GM11168 (cell line): ENCODE results near the gene FBXL3.
"Not testable (repeated sequence)": the region's sequence is repeated elsewhere in the genome, so short reads cannot be mapped to it uniquely, and the experiment has no call there.

Source experiments
- in situ Hi-C: fragments of 300-500 bp; cut with MboI; formaldehyde crosslinking; loops from one replicate; pipeline ENCODE4 v1.12.0; 2022; ENCODE audit warnings: low sequenced_read_pairs; ENCODE audit not compliant: unreplicated experiment

The FBXL3 gene

DNA sequence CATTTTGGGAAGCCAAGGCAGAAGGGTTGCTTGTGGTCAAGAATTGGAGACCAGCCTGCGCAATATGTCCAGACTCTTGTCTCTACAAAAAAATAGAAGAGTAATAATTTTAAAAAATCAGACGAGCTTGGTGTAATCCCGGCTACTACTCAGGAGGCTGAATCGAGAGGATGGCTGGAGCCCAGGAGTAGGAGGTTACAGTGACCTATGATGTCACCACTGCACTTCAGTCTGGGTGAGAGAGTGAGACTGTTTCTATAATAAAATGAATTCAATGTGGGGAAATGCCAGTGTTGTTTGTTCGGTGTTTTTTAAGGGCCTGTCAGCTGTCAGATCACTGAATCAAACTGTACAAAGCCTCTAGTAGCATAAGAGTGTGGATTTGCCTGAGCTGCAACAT, 1.2 kb upstream of the FBXL3 start:
- in situ Hi-C loops, result no loop called here

DNA sequence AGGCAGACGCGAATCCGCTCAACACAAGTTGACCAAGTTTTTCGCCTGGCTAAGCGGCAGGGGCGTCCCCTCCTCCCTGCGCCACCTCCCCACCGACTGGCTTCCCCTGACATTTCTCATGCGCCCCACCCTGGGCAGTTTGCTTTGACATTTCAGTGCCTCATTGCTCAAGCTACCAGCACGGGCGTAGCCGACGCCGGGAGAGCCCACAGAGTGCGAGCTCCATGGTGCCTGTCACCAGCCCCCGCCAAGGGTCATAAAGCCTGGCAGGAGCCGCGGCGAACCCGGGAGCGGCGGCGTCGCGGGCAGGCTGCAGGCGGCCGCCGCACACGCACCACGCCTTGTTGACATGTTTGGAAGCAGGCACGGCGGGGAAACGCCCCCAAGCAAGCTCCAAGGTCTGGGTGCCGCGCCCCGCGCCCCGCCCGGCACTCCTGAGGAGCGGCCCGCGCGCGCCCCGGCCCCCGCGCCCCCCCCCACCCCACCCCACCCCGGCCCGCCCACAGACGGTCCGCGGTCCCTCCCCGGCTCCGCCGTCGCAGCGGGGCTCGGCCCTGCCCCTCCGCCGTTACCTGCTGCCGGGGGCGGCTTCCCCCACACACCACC, 601 bp downstream of the FBXL3 start:
- in situ Hi-C loops, result no loop called here

DNA sequence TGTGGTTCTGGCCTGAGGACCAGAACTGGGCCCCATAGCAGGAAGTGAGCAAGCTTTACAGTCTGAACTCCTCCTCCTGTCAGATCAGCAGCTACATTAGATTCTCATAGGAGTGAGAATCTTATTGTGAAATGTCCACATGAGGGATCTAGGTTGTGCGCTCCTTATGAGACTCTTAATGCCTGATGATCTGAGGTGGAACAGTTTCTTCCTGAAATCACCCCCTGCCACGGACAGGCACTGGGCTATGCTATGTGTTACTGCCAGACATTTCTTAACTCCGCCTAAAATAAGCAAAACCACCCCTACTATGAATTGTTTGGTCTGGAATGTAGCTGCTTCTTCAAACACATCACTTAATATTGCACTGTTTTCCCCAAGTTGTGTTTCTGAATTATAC, 4.6 kb downstream of the FBXL3 start:
- in situ Hi-C loops, result no loop called here

DNA sequence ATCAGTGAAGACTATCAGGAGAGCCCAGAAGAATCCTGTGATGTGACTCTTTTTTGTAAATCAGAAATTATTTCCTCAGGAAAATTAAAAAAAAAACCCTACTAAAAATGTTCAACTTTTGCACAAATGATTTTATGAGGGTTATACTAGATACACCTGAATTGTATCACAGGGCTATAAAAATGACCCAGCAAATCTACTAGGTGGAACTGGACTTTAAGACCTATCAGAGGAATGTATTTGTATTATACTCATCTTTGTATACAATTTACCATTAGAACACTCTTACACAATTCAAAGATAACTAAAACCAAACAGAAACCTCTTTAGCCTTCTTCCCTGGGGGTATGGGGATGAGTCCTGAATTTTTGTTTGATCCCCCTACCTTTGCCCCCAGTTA, 7.2 kb downstream of the FBXL3 start:
- in situ Hi-C loops, result no loop called here

DNA sequence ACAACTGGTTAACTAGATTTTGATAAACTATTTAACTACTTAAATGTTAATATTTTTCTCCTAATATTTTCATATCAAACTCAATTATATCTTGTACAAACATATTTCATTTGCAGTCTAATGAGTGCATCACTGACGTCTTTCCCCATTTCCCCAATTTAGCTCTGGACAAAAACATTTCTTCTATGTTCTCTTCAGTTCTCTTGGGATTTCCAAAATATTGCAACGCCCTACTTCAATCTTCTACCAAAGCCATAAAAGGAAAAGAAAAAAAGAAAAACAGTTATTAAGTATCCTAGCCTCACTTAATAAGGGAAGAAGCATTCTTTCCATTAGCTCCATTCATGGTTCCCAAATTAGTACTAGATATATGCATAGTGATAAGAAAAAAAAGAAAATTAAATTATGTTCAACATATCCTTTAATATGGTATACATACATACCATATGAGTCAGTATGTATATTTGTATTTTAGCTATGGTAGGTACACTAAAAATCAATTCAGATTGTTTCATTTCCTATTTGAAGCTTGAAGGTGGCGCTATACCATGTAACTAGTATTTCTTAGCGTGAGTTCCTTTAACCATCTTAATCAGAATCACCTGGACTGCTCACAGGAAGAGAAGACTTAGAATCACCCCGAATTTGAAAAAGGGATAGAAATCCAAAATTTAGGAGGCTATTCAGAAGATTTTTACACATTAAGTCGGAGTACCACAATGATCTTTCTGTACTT, 9.9 kb downstream of the FBXL3 start:
- in situ Hi-C loops, result no loop called here

DNA sequence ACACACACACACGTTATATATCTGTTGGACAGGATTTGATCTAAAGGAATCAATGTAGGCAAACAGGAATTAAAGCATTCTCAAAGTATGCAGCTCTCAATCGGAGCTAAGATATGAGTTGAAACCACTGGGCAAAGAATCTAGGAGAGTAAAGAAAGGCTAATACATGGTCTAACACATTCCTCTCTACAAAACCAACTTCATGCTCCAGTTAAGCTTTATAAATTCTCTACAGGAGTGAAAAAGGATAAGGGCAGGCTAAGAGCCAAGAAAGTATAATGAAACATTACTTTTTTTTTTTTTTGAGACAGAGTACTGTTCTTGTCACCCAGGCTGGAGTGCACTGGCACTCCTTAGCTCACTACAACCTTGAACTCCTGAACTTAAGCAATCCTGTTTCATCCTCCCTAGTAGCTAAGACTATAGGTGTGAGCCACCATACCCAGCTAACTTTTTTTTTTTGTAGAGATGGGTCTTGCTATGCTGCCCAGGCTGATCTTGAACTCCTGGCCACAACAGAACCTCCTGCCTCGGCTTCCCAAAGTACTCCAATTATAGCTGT, 10.6 kb downstream of the FBXL3 start:
- in situ Hi-C loops, result no loop called here

DNA sequence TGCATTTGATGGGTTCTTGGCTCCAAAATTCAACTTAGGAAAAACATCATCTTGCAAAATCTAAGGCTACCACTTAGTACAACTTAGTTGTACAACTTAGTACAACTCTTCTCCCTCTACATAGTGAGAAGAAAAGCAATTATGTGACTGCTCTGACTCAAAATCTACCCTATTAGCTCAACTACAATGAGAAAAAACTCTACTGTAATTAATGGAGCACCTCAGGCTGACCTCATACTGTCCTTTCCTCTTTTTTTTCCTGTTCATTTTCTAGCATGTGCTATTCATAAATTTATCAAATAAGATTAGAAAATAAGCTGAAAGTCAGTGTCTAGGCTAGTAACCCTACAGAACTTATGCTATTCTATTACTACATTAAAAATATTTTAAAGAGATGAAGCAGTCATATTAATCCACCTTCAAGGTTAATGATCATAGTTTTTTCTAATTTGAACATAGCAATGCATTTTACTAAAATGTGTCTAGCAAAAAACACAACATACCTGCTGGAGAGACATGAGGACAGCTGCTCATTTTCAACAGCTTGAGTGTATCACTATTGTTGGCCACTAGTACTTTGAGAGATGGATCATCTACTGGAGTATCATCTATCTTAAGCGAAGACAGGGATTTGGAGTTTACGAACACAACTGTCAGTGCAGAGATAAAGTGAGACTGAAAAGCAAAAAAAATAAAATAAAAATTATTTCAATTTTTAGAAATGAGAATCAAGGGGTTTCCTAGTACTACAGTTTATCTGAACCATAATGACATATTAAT, 11.9 kb downstream of the FBXL3 start:
- in situ Hi-C loops, result no loop called here

DNA sequence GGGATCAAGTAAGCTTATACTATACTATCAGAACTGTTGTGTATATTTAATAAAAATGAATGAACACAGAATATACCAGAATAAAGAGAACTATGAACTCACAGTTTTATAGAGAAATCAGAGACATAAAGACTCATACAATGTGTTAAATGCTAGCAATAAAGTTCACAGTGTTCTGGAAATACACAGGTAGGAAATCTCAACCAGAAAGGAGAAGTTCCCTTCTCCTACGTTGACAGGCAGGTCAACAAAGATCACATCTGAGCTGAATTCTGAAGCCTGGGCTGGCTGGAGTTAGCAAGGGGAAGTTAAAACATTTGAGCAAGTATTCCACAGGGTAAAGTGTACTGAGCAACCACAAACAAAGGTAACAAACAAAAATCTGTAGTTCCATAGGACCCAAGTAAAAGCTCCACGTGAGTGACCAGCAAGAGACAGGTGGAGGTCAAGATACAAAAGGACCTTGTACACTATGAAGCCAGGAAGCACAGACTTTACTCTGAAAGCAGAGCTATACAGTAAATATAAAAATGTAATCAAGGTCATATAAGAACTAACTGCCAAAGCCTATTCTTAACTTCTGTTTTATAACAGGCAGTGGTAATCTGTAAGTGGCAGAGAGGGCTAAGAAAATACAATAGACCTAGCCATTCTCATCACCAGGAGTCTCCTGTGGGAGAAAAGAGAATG, 13.0 kb downstream of the FBXL3 start:
- in situ Hi-C loops, result no loop called here

DNA sequence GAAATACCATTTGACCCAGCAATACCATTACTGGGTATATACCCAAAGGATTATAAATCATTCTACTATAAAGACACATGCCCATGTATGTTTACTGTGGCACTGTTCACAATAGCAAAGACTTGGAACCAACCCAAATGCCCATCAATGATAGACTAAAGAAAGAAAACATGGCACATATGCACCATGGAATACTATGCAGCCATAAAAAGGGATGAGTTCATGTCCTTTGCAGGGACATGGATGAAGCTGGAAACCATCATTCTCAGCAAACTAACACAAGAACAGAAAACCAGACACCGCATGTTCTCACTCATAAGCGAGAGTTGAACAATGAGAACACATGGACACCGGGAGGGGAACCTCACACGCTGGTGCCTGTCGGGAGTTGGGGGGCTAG, 17.2 kb downstream of the FBXL3 start:
- in situ Hi-C loops, result not testable (repeated sequence)

DNA sequence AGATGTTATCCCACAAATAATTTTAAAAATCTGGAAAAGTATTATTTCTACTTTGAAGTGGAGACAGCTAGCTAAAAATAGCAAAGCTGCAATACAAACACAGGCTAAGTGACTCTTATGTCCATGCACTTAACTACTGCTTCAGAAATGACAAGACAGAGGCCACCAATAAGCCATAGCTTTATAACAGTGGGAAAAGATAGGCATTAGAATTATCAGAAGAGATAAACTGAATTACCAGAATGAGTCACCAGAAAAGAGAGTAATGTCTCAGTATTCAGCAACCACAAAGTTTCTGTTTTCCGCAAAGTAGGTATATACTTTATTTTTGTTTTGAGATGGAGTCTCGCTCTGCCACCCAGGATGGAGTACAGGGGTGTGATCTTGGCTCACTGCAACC, 17.9 kb downstream of the FBXL3 start:
- in situ Hi-C loops, result no loop called here

DNA sequence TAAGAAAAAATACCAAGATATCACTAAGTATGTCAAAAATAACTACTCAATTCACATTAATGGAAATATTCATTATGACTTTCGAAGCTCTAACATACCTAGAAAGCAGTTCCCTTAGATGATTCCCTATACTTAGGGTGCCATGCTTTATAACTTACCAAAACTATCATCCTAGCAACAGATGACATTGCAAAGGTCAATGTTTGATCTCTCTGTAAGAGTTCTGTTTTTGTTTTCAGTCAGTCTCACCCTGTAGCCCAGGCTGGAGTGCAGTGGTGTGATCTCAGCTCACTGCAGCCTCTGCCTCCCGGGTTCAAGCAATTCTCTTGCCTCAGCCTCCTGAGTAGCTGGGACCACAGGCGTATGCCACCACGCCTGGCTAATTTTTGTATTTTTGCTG, 18.6 kb downstream of the FBXL3 start:
- in situ Hi-C loops, result not testable (repeated sequence)

DNA sequence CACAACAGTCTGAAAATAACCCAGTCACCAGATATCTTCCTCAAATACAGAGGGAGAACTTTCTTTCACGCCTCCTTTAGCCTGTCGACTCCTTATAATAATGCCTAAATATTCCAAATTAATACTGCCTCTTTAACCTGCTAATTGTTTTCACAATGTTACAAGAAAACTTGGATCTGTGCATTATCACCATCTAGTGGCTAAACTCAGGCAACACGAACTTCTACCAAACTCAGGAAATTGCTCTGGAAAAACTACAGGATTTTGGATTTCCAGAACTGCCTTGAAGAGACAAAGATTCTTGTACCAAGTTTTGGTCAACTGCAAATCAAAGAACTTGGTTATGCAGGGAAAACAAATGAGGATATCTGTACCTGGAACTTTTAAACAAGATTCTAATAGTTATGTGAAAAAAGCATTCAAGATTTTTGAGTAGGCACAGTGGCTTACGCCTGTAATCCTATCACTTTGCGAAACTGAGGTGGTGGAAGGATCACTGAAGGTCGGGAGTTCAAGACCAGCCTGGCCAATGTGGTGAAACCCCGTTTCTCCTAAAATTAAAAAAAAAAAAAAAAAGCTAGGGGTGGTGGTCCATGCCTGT, 24.3 kb downstream of the FBXL3 start:
- in situ Hi-C loops, result no loop called here

DNA sequence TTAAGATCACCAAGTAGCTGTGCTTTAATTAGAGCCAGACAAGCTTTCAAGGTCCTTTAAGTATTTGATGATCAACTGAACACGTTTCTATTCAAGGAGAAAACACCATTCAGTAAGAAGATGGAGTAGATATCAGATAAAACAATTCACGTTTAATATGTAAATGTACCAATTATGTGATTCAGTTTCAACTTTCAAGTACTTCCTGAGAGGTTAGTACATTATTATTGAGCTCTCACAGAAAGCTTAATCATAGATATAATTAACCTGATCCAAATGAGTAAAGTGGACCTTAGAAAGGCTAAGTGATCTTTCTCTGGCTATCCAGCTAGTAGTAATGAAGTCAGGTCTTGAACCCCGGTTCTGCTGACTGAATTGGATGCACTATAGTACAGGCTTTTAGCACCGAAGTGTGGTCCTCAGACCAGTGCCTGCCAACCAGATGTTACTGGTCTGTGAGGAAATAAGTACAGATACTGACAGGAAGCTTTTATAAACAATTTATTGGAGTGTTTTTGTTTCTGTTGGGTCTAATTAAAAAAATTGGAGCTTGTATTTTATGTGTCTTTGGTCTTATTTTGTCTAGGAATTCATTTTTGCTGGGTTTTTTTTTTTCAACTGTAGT, 24.9 kb downstream of the FBXL3 start:
- in situ Hi-C loops, result no loop called here

DNA sequence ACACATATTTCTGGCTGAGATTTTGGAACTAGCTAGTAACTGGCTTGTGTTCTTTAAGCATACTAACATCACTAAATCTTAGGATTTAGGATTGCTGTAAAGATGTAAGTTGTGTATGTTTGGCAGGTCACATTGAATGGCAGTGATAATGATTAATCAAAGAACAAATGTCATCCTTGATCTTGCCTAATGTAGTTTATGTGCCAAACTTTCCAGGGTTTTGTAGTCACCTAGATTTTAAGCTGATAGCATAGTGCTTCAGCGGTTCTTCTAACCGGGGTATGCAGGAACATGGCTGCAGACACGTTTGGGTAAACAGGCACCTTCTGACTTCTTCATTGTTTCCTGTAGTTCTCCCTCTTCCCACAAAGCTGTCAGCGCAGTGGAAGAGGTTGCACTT, 25.4 kb downstream of the FBXL3 start:
- in situ Hi-C loops, result no loop called here

DNA sequence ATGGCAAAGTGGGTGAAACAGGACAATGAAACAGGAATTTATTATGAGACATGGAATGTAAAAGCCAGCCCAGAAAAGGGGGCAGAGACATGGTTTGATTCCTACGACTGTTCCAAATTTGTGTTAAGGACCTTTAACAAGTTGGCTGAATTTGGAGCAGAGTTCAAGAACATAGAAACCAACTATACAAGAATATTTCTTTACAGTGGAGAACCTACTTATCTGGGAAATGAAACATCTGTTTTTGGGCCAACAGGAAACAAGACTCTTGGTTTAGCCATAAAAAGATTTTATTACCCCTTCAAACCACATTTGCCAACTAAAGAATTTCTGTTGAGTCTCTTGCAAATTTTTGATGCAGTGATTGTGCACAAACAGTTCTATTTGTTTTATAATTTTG, 26.5 kb downstream of the FBXL3 start:
- in situ Hi-C loops, result no loop called here

DNA sequence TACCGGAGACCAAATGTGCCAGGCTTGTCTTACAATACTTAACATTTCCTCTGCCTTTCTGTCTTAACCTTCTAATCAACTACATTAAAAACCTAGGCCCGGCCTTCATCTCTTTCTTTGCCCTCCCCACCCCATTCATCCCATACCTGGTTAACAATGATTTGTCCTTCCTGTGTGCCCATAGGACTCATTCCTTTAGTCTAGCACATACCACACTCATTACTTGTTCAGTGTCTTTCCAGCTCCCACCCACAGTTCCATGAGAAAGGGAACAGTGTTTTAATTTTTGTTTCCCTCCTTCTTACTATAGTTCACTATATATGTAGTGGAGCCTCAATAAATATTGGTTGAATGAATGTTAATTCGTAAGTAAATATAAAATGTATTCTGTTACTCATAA, 32.7 kb downstream of the FBXL3 start:
- in situ Hi-C loops, result no loop called here

DNA sequence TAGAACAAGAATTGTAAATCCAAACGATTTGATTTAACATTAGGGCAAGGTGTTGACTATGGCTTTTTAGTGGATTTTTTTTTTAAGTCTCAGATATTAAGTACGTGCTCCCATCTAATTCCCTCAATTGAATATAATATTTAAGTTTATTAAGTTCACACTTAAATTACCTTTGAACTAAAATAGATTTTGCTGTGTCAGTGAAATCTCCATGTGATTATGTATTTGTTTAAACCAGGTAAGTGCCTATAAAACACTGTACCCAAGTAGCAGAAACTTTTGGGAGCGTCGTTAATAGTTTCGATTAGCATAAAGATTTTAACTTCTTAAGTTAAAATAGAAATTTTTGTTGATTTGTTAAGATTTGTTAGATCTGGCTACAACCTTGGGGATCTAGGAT, 33.5 kb downstream of the FBXL3 start:
- in situ Hi-C loops, result no loop called here

DNA sequence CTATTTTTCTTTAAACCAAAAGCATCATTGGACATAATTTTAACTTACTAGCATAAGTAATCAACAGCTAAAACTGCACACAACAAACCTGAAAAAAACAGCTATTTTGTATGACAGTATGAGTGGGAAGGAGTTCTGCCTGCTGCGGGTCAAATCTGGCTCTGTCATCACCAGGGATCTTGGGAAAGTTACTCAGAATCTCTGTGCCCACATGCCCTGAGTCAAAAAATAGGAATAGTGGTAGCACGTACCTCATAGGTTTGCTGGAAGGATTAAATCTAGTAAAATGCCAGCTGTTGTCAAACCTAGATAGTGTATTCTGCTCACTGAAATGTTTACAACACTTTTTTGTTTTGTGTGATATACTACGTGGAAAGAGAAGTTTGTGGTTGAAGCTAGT, 33.9 kb downstream of the FBXL3 start:
- in situ Hi-C loops, result no loop called here

DNA sequence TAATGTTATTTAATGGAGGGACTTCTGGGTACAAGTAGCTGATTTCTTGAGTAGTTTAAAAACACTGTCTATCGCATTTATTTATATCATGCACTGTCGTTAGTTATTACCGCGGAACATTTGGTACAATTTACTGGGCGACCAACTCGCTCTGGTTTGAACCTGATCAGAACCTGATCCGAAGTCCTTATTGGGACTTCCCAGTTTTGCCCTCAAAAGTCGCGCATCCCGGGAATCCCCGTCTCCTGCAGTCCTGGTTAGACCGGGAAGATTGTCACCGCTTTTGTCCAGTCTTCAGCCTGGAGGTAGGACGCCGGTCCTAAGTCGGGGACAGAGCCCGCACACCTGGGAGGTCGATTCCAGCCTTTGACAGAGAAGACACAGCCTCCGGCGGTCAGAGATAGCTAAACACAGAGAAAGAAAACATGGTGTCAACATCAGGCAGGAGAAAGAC, 34.4 kb downstream of the FBXL3 start:
- in situ Hi-C loops, result no loop called here
